Panc1 (cell line): ENCODE data around the gene DONSON.

ENCODE experiments used
- CTCF ChIP-seq: fragments of 450-650 bp; IDR thresholded peaks from 2 replicates; pipeline ENCODE4 v1.5.1; 2017; ENCODE audit warnings: mild to moderate bottlenecking
- REST ChIP-seq, 2 experiments: IDR thresholded peaks; 2 replicates each; pipeline ENCODE4 v1.6.1; 2011 to 2012; ENCODE audit warnings: low read depth in 2 of 2, control low read depth in 1 of 2, low read length in 1 of 2, mild to moderate bottlenecking in 1 of 2, moderate library complexity in 1 of 2; ENCODE audit not compliant: insufficient read depth in 1 of 2
- SIN3A ChIP-seq: IDR thresholded peaks from 2 replicates; pipeline ENCODE4 v1.6.1; 2012; ENCODE audit warnings: low read depth, mild to moderate bottlenecking, low read length, moderate library complexity, borderline replicate concordance; ENCODE audit not compliant: insufficient read depth

GRCh38 chr21:33566514-33566913, 22.0 kb downstream of the DONSON start:
- TF ChIP-seq CTCF (no peak), REST (IDR thresholded peaks at IDR 0.05; ENCODE audit: insufficient read depth in 1 of 2, low read depth in 2 of 2, low read length in 1 of 2) (no peak), SIN3A (no peak)
